GM19035 (cell line): Measurements from ENCODE around the gene DBF4.

Experiments used
- ATAC-seq: cut with Tn5 transposase; IDR thresholded peaks from one replicate; pipeline ENCODE4 v1.9.1; 2021; ENCODE audit not compliant: unreplicated experiment

Gene DBF4

GRCh38 chr7:87948371-87948770 is 72.1 kb downstream of the DBF4 start:
- ATAC-seq = no peak
